HepG2 (cell line): ENCODE data around the gene PPP6R2. TPM values are rescaled to one million over a fixed set of nuclear protein-coding genes. Genes with fewer than 3 reads are reported as not detected.
A peak's percentile ranks its signal among the peaks of the same experiment; 100 is the strongest.

ENCODE experiments used
- MED1 ChIP-seq: sonication (generic); formaldehyde crosslinking; IDR thresholded peaks from 2 replicates; pipeline ENCODE4 v1.4.0; 2020; ENCODE audit warnings: missing genetic modification reagents
- RFX5 ChIP-seq: IDR thresholded peaks from 2 replicates; pipeline ENCODE4 v1.6.1; 2011; ENCODE audit warnings: low read depth, low read length, improper control_type of control experiment
- SMAD9 ChIP-seq: sonication (generic); formaldehyde crosslinking; IDR thresholded peaks from 2 replicates; pipeline ENCODE4 v1.5.1; 2020; ENCODE audit warnings: mild to moderate bottlenecking, missing genetic modification reagents
- SUZ12 ChIP-seq: fragments of 150-350 bp; IDR thresholded peaks from 2 replicates; pipeline ENCODE4 v1.6.1; 2014; ENCODE audit warnings: low read depth, low read length
- TAF15 ChIP-seq: fragments of 200-400 bp; formaldehyde crosslinking; IDR thresholded peaks from one replicate; pipeline ENCODE4 v1.6.1; 2018; ENCODE audit warnings: mild to moderate bottlenecking, low read depth, low read length; ENCODE audit not compliant: poor library complexity, severe bottlenecking
- TP53 ChIP-seq: sonication (generic); formaldehyde crosslinking; conservative IDR thresholded peaks from 2 replicates; pipeline ENCODE4 v1.4.0; 2020; ENCODE audit warnings: missing genetic modification reagents
- YEATS4 ChIP-seq: sonication (generic); formaldehyde crosslinking; IDR thresholded peaks from 2 replicates; pipeline ENCODE4 v1.4.0; 2020; ENCODE audit warnings: missing genetic modification reagents, borderline replicate concordance
- ZBED4 ChIP-seq: sonication (generic); formaldehyde crosslinking; IDR thresholded peaks from 2 replicates; pipeline ENCODE4 v1.4.0; 2020; ENCODE audit warnings: missing genetic modification reagents, borderline replicate concordance
- ZBTB38 ChIP-seq: sonication (generic); formaldehyde crosslinking; IDR thresholded peaks from 2 replicates; pipeline ENCODE4 v1.5.1; 2020; ENCODE audit warnings: mild to moderate bottlenecking, missing genetic modification reagents
- ZNF431 ChIP-seq: sonication (generic); formaldehyde crosslinking; IDR thresholded peaks from 2 replicates; pipeline ENCODE4 v1.9.0; 2022; ENCODE audit warnings: missing genetic modification reagents, low read depth, mild to moderate bottlenecking, borderline replicate concordance
- ZNF556 ChIP-seq: sonication (generic); formaldehyde crosslinking; IDR thresholded peaks from 2 replicates; pipeline ENCODE4 v1.4.0; 2020; ENCODE audit warnings: mild to moderate bottlenecking, missing genetic modification reagents, borderline replicate concordance
- ZNF570 ChIP-seq: sonication (generic); formaldehyde crosslinking; IDR thresholded peaks from 2 replicates; pipeline ENCODE4 v1.4.0; 2020; ENCODE audit warnings: mild to moderate bottlenecking, missing genetic modification reagents, borderline replicate concordance
- polyA plus RNA-seq, 8 experiments: library from polyadenylated mRNA; depleted of rRNA in 3 of 8; stranded (reverse) in 7 of 8; unstranded in 1 of 8; fragments of >200 nt; fragmentation: Illumina TruSeq in 4 of 8; extraction: Trizol in 4 of 8; gene quantifications; 2 replicates each; pipeline versions ENCODE4 v1.2.1 to v1.2.3, GENCODE V29; 2011 to 2016; ENCODE audit warnings: low read depth in 4 of 8, missing spikeins in 1 of 8, mixed read lengths in 1 of 8; ENCODE audit not compliant: insufficient read depth in 1 of 8
- total RNA-seq, 5 experiments: library from RNA; depleted of rRNA; stranded (reverse); fragments of >200 nt; fragmentation: Illumina TruSeq; extraction: Trizol; gene quantifications; 2 replicates each; pipeline ENCODE4 v1.2.3, GENCODE V29; 2016; ENCODE audit warnings: low read depth in 1 of 5
- TF ChIP-seq, protein P1 (sequence below): sonication (generic); formaldehyde crosslinking; IDR thresholded peaks from 2 replicates; pipeline ENCODE4 v1.8.0; 2022; ENCODE audit warnings: mild to moderate bottlenecking, missing genetic modification reagents; ENCODE audit not compliant: insufficient replicate concordance
- TF ChIP-seq, protein P2 (sequence below): sonication (generic); formaldehyde crosslinking; IDR thresholded peaks from 2 replicates; pipeline ENCODE4 v1.9.0; 2021; ENCODE audit warnings: missing genetic modification reagents, mild to moderate bottlenecking, borderline replicate concordance
- TF ChIP-seq, protein P3 (sequence below): sonication (generic); formaldehyde crosslinking; IDR thresholded peaks from 2 replicates; pipeline ENCODE4 v1.4.0; 2020; ENCODE audit warnings: missing genetic modification reagents
- TF ChIP-seq, protein P4 (sequence below): IDR thresholded peaks from 2 replicates; pipeline ENCODE4 v1.6.1; 2016; ENCODE audit warnings: control low read depth

The PPP6R2 gene
- total and polyA plus RNA-seq, 2 of the 13 experiments (the other 11 are each of a cell fraction or from before 2014, with no cell fraction given) = 55.0 to 102 TPM

- TF ChIP-seq, protein P1, sequence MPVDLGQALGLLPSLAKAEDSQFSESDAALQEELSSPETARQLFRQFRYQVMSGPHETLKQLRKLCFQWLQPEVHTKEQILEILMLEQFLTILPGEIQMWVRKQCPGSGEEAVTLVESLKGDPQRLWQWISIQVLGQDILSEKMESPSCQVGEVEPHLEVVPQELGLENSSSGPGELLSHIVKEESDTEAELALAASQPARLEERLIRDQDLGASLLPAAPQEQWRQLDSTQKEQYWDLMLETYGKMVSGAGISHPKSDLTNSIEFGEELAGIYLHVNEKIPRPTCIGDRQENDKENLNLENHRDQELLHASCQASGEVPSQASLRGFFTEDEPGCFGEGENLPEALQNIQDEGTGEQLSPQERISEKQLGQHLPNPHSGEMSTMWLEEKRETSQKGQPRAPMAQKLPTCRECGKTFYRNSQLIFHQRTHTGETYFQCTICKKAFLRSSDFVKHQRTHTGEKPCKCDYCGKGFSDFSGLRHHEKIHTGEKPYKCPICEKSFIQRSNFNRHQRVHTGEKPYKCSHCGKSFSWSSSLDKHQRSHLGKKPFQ (CRISPR knock-in tag) = no peak
- TF ChIP-seq, protein P2, sequence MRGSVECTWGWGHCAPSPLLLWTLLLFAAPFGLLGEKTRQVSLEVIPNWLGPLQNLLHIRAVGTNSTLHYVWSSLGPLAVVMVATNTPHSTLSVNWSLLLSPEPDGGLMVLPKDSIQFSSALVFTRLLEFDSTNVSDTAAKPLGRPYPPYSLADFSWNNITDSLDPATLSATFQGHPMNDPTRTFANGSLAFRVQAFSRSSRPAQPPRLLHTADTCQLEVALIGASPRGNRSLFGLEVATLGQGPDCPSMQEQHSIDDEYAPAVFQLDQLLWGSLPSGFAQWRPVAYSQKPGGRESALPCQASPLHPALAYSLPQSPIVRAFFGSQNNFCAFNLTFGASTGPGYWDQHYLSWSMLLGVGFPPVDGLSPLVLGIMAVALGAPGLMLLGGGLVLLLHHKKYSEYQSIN (CRISPR knock-in tag) = no peak
- TF ChIP-seq, protein P3, sequence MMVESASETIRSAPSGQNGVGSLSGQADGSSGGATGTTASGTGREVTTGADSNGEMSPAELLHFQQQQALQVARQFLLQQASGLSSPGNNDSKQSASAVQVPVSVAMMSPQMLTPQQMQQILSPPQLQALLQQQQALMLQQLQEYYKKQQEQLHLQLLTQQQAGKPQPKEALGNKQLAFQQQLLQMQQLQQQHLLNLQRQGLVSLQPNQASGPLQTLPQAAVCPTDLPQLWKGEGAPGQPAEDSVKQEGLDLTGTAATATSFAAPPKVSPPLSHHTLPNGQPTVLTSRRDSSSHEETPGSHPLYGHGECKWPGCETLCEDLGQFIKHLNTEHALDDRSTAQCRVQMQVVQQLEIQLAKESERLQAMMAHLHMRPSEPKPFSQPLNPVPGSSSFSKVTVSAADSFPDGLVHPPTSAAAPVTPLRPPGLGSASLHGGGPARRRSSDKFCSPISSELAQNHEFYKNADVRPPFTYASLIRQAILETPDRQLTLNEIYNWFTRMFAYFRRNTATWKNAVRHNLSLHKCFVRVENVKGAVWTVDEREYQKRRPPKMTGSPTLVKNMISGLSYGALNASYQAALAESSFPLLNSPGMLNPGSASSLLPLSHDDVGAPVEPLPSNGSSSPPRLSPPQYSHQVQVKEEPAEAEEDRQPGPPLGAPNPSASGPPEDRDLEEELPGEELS (CRISPR knock-in tag) = no peak
- TF ChIP-seq ZBTB38 (CRISPR knock-in tag) = peak; percentile 6; the same call in 1 of the 2 replicates
- peak; percentile 14; the same call in 1 of the 2 replicates for TF ChIP-seq ZNF556
- TF ChIP-seq SUZ12 = no peak
- no peak for TF ChIP-seq SMAD9 (CRISPR knock-in tag)
- 0 out of 2 replicates have a peak, but pooled peaks have one; percentile 34 for TF ChIP-seq ZBED4 (CRISPR knock-in tag)
- no peak for TF ChIP-seq TP53 (CRISPR knock-in tag)
- TF ChIP-seq, protein P4, sequence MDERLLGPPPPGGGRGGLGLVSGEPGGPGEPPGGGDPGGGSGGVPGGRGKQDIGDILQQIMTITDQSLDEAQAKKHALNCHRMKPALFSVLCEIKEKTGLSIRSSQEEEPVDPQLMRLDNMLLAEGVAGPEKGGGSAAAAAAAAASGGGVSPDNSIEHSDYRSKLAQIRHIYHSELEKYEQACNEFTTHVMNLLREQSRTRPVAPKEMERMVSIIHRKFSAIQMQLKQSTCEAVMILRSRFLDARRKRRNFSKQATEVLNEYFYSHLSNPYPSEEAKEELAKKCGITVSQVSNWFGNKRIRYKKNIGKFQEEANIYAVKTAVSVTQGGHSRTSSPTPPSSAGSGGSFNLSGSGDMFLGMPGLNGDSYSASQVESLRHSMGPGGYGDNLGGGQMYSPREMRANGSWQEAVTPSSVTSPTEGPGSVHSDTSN (CRISPR knock-in tag) = no peak
- TF ChIP-seq YEATS4 (CRISPR knock-in tag) = peak; percentile 8; the same call in 1 of the 2 replicates
- no peak for TF ChIP-seq RFX5
- no peak for TF ChIP-seq ZNF570
- no peak for TF ChIP-seq ZNF431 (CRISPR knock-in tag)
- TF ChIP-seq TAF15 = peak; percentile 10
- TF ChIP-seq MED1 (CRISPR knock-in tag) = no peak
These were observed at the start of gene PPP6R2 (continued) for GRCh38 chr22:50342651-50343540.
